ENCODE measurements around the gene HINT3.
"Not testable (repeated sequence)": the region's sequence is repeated elsewhere in the genome, so short reads cannot be mapped to it uniquely, and the experiment has no call there.

The HINT3 gene

DNA sequence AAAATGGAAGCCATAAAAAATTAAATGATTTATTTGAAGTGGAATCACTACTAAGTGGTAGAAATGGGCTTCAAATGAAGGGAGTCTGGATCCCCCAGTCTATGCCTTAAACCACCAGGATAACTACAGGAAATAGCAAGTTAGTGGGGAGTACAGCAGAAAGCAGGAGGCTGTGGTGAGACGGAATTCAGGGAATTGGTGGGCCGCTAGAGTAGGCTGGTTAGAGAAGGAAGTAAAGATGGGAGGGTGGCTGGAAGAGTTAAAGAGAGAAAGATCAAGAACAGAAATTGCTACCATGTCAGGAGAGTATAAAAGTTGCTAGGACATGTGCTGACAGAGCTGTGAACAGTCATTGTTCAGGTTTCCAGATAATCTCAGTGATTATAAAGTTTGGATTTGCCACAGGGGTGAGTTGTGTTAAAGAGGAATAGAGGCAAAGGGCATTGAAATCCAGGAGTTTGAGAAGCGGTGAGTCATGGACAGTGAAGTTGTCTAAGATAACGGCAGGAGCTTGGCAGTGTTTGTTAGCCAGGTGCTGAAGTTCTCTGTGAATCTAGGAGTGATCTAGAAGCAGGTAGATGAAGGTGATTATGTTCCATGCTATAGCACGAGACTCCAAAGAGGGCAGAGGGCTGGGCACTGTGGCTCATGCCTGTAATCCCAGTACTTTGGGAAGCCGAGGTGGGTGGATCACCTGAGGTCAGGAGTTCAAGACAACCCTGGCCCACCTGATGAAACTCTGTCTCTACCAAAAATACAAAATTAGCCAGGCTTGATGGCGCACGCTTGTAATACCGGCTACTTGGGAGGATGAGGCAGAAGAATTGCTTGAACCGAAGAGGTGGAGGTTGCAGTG, 13.7 kb upstream of the HINT3 start:
- H3K9me3 ChIP-seq (ENCODE audit: low read length), result no peaks in the 10 kb centered on the region
- no peaks in the 10 kb centered on the region for H3K36me3 ChIP-seq (ENCODE audit: insufficient read depth, low read length)
- peaks cover 5% of the 10 kb centered on the region for H3K4me1 ChIP-seq (ENCODE audit: insufficient read depth, low read length)
- H3K27me3 ChIP-seq (ENCODE audit: control insufficient read depth in 1 of 2, insufficient read depth in 2 of 2, low read length in 2 of 2), result no peaks in the 10 kb centered on the region
- no peak overlapping the region for H3K4me3 ChIP-seq (ENCODE audit: low read depth in 1 of 2, low read length in 2 of 2)
- no peak overlapping the region for H3K9ac ChIP-seq (ENCODE audit: low read length)
- no peak overlapping the region for H3K27ac ChIP-seq (ENCODE audit: low read depth, low read length)

DNA sequence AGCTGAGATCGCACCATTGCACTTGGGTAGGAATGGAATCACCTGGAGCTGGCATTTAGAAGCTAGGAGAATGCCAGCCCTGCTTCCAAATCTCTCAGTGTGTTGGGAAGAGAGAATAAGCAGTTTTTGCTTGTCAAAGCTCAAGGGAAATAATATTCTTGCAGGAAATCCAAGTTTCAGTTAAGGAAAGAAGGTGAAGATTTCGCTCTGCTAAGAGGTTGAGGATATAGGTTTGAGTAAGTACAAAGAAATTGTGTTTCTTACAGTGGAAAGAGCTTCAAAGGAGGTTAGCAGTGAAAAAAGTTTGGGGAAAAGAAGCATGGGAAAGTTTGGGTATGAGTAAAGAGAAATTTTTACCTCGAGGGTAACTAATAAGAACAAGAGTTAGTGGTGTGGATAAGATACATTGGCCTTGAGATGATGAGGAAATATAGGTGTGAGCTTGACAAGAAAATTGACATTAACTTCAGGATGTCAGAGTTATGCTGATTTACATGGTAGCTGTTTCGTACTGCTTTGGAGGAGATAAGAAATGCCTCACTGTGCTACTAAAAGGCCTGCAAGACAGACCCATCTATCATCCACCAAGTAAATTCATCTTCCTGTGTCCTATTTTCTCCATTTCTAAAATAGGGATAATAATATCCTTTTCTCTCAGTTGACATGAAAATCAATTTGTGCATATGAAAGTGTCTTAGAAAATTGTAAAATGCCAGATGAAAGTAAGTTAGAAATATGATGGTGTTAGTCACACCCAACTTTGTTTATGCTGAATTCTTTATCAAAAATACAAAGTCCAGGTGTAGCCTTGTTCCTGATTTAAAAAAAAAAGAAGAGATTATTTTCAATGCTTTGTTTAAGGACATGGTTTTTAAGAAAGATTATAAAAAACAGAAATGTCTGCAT, 12.8 kb upstream of the HINT3 start:
- Histone ChIP-seq H3K4me1 (ENCODE audit: insufficient read depth, low read length) (peaks cover 5% of the 10 kb centered on the region), H3K9me3 (ENCODE audit: low read length) (no peaks in the 10 kb centered on the region), H3K27ac (ENCODE audit: low read depth, low read length) (peak overlapping the region; percentile 15), H3K4me3 (ENCODE audit: low read depth in 1 of 2, low read length in 2 of 2) (no peak overlapping the region), H3K36me3 (ENCODE audit: insufficient read depth, low read length) (no peaks in the 10 kb centered on the region), H3K27me3 (ENCODE audit: control insufficient read depth in 1 of 2, insufficient read depth in 2 of 2, low read length in 2 of 2) (no peaks in the 10 kb centered on the region), H3K9ac (ENCODE audit: low read length) (no peak overlapping the region)

DNA sequence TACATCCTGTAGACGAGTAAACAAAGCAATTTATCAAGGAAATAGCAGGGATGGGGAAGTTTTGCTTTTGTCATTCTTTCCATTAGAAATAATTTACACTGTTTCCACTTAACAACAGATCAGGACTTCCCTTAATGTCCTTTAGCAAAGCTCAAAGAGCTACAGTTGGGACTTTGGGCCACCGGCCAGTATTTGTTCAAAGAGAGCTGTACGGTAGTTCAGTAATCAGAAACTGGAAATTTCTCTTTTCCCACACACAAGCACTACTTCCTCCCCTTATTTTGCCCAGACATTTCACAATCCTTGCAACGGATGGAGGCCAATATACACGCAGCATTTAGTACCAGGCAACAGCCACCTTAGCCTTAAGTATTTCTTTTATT, 12.1 kb upstream of the HINT3 start:
- no peaks in the 10 kb centered on the region for H3K36me3 ChIP-seq (ENCODE audit: insufficient read depth, low read length)
- H3K27ac ChIP-seq (ENCODE audit: low read depth, low read length), result peak overlapping the region; percentile 15
- no peaks in the 10 kb centered on the region for H3K27me3 ChIP-seq (ENCODE audit: control insufficient read depth in 1 of 2, insufficient read depth in 2 of 2, low read length in 2 of 2)
- H3K4me3 ChIP-seq (ENCODE audit: low read depth in 1 of 2, low read length in 2 of 2), result no peak overlapping the region
- H3K9me3 ChIP-seq (ENCODE audit: low read length), result no peaks in the 10 kb centered on the region
- H3K4me1 ChIP-seq (ENCODE audit: insufficient read depth, low read length), result peaks cover 5% of the 10 kb centered on the region
- no peak overlapping the region for H3K9ac ChIP-seq (ENCODE audit: low read length)

DNA sequence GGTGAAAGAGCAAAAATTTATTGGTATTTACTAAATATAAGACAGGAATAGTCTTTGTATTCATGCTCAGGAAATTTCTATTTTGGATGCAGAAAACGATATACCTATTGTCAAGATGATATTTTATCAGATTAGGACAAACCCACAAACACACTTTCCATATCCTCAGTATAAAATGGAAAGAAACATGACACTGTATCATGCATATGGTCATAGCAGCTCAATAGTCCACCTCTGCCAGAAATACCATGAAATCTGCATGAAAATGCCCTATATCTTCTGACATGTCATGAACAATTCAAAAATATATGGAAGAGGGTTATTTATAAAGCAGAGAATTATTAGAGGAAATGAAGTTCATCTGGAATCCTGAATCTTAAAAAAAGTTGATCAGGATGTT, 11.7 kb upstream of the HINT3 start:
- Histone ChIP-seq H3K27me3 (ENCODE audit: control insufficient read depth in 1 of 2, insufficient read depth in 2 of 2, low read length in 2 of 2) (no peaks in the 10 kb centered on the region), H3K9me3 (ENCODE audit: low read length) (no peaks in the 10 kb centered on the region), H3K4me3 (ENCODE audit: low read depth in 1 of 2, low read length in 2 of 2) (no peak overlapping the region), H3K36me3 (ENCODE audit: insufficient read depth, low read length) (no peaks in the 10 kb centered on the region), H3K4me1 (ENCODE audit: insufficient read depth, low read length) (peaks cover 5% of the 10 kb centered on the region), H3K27ac (ENCODE audit: low read depth, low read length) (no peak overlapping the region), H3K9ac (ENCODE audit: low read length) (no peak overlapping the region)

DNA sequence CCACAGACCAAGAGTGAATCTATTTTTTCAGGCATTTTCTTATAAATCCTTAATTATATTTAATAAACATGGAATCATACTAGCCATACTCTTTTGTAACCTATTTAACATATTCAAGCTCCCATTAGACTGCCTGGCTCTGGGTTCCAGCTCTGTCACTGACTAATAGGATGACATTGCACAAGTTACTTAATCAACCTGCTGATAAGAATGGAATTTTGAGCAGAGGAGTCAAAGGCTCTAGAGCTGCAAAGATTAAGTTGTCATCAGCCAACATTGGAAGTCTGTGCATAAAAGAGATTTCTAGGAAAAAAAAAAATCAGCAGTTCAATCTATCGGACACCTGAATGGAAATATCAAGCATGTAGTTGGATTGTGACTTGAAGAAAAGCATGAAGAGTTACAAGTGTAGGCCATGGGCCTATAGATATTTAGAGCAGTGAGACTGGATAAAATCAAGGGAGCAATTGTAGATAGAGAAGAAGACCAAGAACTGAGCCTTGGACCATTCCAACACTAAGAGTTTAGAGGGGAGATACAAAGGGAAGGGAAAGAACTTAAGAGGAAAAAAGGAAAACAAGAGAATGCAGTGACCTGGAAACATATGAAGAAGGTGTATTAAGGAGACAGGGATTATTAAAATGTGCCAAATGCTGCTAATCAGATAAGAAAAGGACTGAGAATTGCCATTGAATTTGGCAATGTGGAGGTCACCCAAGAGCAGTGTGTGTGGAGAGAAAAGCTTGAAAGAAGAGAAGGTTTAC, 11.0 kb upstream of the HINT3 start:
- Histone ChIP-seq H3K4me1 (ENCODE audit: insufficient read depth, low read length) (peaks cover 5% of the 10 kb centered on the region), H3K9me3 (ENCODE audit: low read length) (no peaks in the 10 kb centered on the region), H3K9ac (ENCODE audit: low read length) (no peak overlapping the region), H3K27ac (ENCODE audit: low read depth, low read length) (peak overlapping the region; percentile 14), H3K27me3 (ENCODE audit: control insufficient read depth in 1 of 2, insufficient read depth in 2 of 2, low read length in 2 of 2) (no peaks in the 10 kb centered on the region), H3K36me3 (ENCODE audit: insufficient read depth, low read length) (no peaks in the 10 kb centered on the region), H3K4me3 (ENCODE audit: low read depth in 1 of 2, low read length in 2 of 2) (no peak overlapping the region)

DNA sequence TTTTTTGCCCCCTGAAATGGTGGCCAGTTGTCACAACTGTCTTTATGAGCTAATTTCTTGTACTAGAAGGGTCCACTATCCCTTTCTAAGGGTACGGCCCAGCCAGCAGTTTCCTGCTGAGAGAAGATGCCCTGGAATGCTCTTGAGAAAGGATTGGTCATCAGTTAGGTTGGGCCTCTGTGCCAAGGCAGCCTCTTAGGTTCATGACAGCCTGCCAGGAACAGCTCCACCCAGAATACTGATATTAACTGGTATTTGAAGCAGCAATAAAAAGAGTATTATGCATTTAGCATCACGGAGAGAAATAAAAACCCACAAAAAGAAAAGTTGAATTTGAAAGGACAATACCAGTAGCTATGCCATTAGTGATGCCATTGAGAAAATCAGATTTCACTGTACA, 9.0 kb upstream of the HINT3 start:
- Histone ChIP-seq H3K4me1 (ENCODE audit: insufficient read depth, low read length) (peaks cover 5% of the 10 kb centered on the region), H3K36me3 (ENCODE audit: insufficient read depth, low read length) (no peaks in the 10 kb centered on the region), H3K4me3 (ENCODE audit: low read depth in 1 of 2, low read length in 2 of 2) (no peak overlapping the region), H3K9ac (ENCODE audit: low read length) (no peak overlapping the region), H3K27me3 (ENCODE audit: control insufficient read depth in 1 of 2, insufficient read depth in 2 of 2, low read length in 2 of 2) (no peaks in the 10 kb centered on the region), H3K9me3 (ENCODE audit: low read length) (no peaks in the 10 kb centered on the region), H3K27ac (ENCODE audit: low read depth, low read length) (no peak overlapping the region)

DNA sequence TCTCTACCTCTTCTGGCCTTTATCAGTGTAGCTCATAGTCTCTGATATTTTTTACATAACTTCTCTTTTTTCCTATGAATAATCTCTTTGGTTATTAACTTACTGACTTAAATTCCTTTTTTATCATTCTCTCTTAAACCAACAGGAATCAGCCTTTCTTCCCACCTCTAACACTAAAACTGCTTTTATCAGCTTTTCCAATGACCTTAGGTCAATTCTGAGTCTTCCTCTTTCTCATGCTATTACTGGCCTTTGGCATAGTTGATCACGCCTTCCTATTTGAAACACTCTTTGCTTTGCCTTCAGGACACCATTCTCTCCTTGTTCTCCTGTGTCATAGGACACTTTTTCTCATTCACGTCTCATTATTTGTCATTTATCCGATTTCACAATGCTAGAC, 8.1 kb upstream of the HINT3 start:
- no peak overlapping the region for H3K9ac ChIP-seq (ENCODE audit: low read length)
- no peak overlapping the region for H3K27ac ChIP-seq (ENCODE audit: low read depth, low read length)
- H3K4me3 ChIP-seq (ENCODE audit: low read depth in 1 of 2, low read length in 2 of 2), result no peak overlapping the region
- H3K4me1 ChIP-seq (ENCODE audit: insufficient read depth, low read length), result peaks cover 5% of the 10 kb centered on the region
- no peaks in the 10 kb centered on the region for H3K36me3 ChIP-seq (ENCODE audit: insufficient read depth, low read length)
- no peaks in the 10 kb centered on the region for H3K9me3 ChIP-seq (ENCODE audit: low read length)
- H3K27me3 ChIP-seq (ENCODE audit: control insufficient read depth in 1 of 2, insufficient read depth in 2 of 2, low read length in 2 of 2), result no peaks in the 10 kb centered on the region

DNA sequence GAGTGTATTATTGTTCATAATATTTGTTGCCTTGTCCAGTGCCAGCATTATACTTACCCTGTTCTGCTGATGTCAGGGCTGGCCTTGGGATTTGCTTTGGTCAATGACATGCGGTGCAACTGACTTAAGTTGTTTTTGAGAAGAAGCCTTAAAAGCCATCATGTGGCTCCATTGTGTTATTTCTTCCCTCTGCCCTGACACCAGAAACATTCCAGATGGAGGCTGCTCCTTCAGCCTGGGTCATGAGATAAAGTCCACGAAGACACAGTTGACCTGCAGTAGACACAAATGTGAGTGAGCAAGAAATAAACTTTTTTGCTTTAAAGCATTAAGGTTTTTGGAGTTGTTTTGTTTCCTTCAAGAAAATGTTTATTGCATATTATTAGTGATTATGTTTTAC, 7.5 kb upstream of the HINT3 start:
- Histone ChIP-seq H3K9me3 (ENCODE audit: low read length) (no peaks in the 10 kb centered on the region), H3K27ac (ENCODE audit: low read depth, low read length) (no peak overlapping the region), H3K27me3 (ENCODE audit: control insufficient read depth in 1 of 2, insufficient read depth in 2 of 2, low read length in 2 of 2) (no peaks in the 10 kb centered on the region), H3K36me3 (ENCODE audit: insufficient read depth, low read length) (no peaks in the 10 kb centered on the region), H3K9ac (ENCODE audit: low read length) (no peak overlapping the region), H3K4me1 (ENCODE audit: insufficient read depth, low read length) (peaks cover 5% of the 10 kb centered on the region), H3K4me3 (ENCODE audit: low read depth in 1 of 2, low read length in 2 of 2) (no peak overlapping the region)

DNA sequence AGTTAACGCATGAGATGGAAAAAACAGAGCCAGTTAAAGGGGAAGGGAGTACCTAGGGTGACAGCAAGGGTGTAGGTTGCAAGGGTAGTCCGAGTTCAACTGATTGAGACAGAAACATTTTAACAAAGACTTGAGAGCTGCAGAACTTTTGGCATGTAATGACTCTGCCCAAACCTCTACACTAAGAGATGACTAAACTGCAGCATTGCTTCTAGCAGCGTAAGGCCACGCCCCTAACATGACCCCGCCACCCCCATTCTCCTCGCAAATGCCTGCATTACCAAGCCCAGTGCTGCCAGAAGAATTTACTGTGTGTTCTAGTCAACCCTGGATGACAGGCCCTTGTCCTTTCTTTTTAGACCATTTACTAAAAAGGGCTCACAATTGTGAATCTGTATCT, 6.3 kb upstream of the HINT3 start:
- Histone ChIP-seq H3K4me1 (ENCODE audit: insufficient read depth, low read length) (no peaks in the 10 kb centered on the region), H3K27me3 (ENCODE audit: control insufficient read depth in 1 of 2, insufficient read depth in 2 of 2, low read length in 2 of 2) (no peaks in the 10 kb centered on the region)

DNA sequence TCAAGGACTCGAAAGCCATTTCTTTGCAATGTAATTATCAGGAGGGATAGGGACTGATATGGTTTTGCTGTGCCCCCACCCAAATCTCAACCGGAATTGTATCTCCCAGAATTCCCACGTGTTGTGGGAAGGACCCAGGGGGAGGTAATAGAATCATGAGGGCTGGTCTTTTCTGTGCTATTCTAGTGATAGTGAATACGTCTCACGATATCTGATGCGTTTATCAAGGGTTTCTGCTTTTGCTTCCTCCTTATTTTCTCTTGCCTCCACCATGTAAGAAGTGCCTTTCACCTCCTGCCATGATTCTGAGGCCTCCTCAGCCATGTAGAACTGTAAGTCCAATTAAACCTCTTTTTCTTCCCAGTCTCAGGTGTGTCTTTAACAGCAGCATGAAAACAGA, 5.9 kb upstream of the HINT3 start:
- H3K4me1 ChIP-seq (ENCODE audit: insufficient read depth, low read length); H3K27ac ChIP-seq (ENCODE audit: low read depth, low read length); H3K9ac ChIP-seq (ENCODE audit: low read length); H3K4me3 ChIP-seq (ENCODE audit: low read depth in 1 of 2, low read length in 2 of 2); H3K36me3 ChIP-seq (ENCODE audit: insufficient read depth, low read length); H3K9me3 ChIP-seq (ENCODE audit: low read length); H3K27me3 ChIP-seq (ENCODE audit: control insufficient read depth in 1 of 2, insufficient read depth in 2 of 2, low read length in 2 of 2): not testable (repeated sequence)

More for the DNA sequence above, 6.3 kb upstream of the HINT3 start:
- Histone ChIP-seq H3K9ac (ENCODE audit: low read length) (no peak overlapping the region), H3K27ac (ENCODE audit: low read depth, low read length) (no peak overlapping the region), H3K4me3 (ENCODE audit: low read depth in 1 of 2, low read length in 2 of 2) (no peak overlapping the region), H3K9me3 (ENCODE audit: low read length) (no peaks in the 10 kb centered on the region), H3K36me3 (ENCODE audit: insufficient read depth, low read length) (no peaks in the 10 kb centered on the region)

DNA sequence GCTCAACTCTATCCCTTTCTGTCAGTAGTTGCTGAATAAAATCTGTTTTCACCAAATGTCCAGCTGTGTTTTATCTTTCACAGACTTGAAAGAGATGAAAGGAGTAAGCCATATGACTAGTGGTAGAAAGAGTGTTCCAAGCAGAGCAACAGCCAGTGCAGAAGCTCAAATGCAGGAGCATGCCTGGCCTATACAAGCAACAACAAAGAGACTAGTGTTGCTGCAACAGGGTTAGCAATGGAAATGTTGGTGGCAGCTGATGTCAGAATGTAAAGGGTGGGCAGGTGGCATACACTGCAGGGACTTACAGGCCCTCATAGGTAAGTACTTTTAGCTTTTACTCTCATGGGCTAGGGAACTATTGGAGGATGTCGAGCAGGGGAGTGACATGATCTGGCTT, 5.2 kb upstream of the HINT3 start:
- peaks cover 4% of the 10 kb centered on the region for H3K4me1 ChIP-seq (ENCODE audit: insufficient read depth, low read length)
- no peaks in the 10 kb centered on the region for H3K36me3 ChIP-seq (ENCODE audit: insufficient read depth, low read length)
- no peak overlapping the region for H3K4me3 ChIP-seq (ENCODE audit: low read depth in 1 of 2, low read length in 2 of 2)
- H3K9ac ChIP-seq (ENCODE audit: low read length), result no peak overlapping the region
- H3K27ac ChIP-seq (ENCODE audit: low read depth, low read length), result no peak overlapping the region
- H3K27me3 ChIP-seq (ENCODE audit: control insufficient read depth in 1 of 2, insufficient read depth in 2 of 2, low read length in 2 of 2), result no peaks in the 10 kb centered on the region
- H3K9me3 ChIP-seq (ENCODE audit: low read length), result no peaks in the 10 kb centered on the region
